SK-N-SH (cell line): ENCODE data around the gene RASD2.
"Not testable (repeated sequence)": the region's sequence is repeated elsewhere in the genome, so short reads cannot be mapped to it uniquely, and the experiment has no call there.

Experiments used
- CTCF ChIP-seq: fragments of 200-600 bp; sonication (generic); IDR thresholded peaks from 2 replicates; pipeline ENCODE4 v1.6.1; 2017; ENCODE audit warnings: antibody characterized with exemption, mild to moderate bottlenecking, moderate library complexity
- NRF1 ChIP-seq: IDR thresholded peaks from 2 replicates; pipeline ENCODE4 v1.6.1; 2012; ENCODE audit warnings: low read depth, mild to moderate bottlenecking, low read length

- TF ChIP-seq CTCF, NRF1: not testable (repeated sequence)
Observed at GRCh38 chr22:35491061-35491907, 49.3 kb upstream of the RASD2 start.
